SU-DHL-6 (cell line): ENCODE measurements around the gene NAP1L4.

Source experiments
- H2AFZ ChIP-seq: fragments of 200-600 bp; sonication (generic); 2 replicates; pipeline ENCODE4 v1.6.1; 2014; ENCODE audit warnings: low read depth, mild to moderate bottlenecking, moderate library complexity, mixed read lengths, antibody characterized with exemption, low read length; ENCODE audit not compliant: severe bottlenecking
- H3F3A ChIP-seq: fragments of 200-600 bp; shearing (Covaris generic); 2 replicates; pipeline ENCODE4 v1.6.0; 2016; ENCODE audit warnings: antibody characterized with exemption, mild to moderate bottlenecking; ENCODE audit not compliant: insufficient read depth
- H3K27ac ChIP-seq: fragments of 200-600 bp; sonication (generic); 2 replicates; pipeline ENCODE4 v1.5.1; 2016; ENCODE audit warnings: low read depth, mild to moderate bottlenecking, low read length, moderate library complexity, mixed read lengths
- H3K27me3 ChIP-seq: fragments of 200-600 bp; sonication (generic), shearing (Covaris generic); 2 replicates; pipeline ENCODE4 v1.6.0; 2014; ENCODE audit warnings: mild to moderate bottlenecking, low read length
- H3K36me3 ChIP-seq: fragments of 200-600 bp; sonication (generic); 2 replicates; pipeline ENCODE4 v1.6.1; 2014; ENCODE audit warnings: mild to moderate bottlenecking, low read length, mixed read lengths
- H3K4me2 ChIP-seq: fragments of 300-600, 200-600 bp; shearing (Covaris generic), sonication (generic); 2 replicates; pipeline ENCODE4 v1.6.0; 2014; ENCODE audit warnings: low read length, low read depth, mild to moderate bottlenecking; ENCODE audit not compliant: poor library complexity, severe bottlenecking
- H3K4me3 ChIP-seq: fragments of 200-600 bp; sonication (generic); 2 replicates; pipeline ENCODE4 v1.5.1; 2014; ENCODE audit warnings: antibody characterized with exemption, low read length, mild to moderate bottlenecking, mixed read lengths; ENCODE audit not compliant: insufficient read depth, poor library complexity, severe bottlenecking
- H3K79me2 ChIP-seq: fragments of 200-600 bp; sonication (generic); 2 replicates; pipeline ENCODE4 v1.6.1; 2014; ENCODE audit warnings: mild to moderate bottlenecking, low read length, moderate library complexity; ENCODE audit not compliant: insufficient read depth
- H3K9ac ChIP-seq: fragments of 200-600 bp; sonication (generic); 2 replicates; pipeline ENCODE4 v1.7.0; 2014; ENCODE audit warnings: mild to moderate bottlenecking, low read length
- H3K9me2 ChIP-seq: fragments of 200-600 bp; sonication (generic); replicated peaks from 2 replicates; pipeline ENCODE4 v1.6.1; 2014; ENCODE audit warnings: low read length; ENCODE audit not compliant: insufficient read depth
- H3K9me3 ChIP-seq: fragments of 200-600 bp; sonication (generic); 2 replicates; pipeline ENCODE4 v1.6.1; 2014; ENCODE audit warnings: low read length, mixed read lengths; ENCODE audit not compliant: insufficient read depth
- H4K20me1 ChIP-seq: fragments of 200-600 bp; sonication (generic); 2 replicates; pipeline ENCODE4 v1.6.1; 2014; ENCODE audit warnings: low read depth, mild to moderate bottlenecking, antibody characterized with exemption, low read length, moderate library complexity, mixed read lengths
- EZH2phosphoT487 ChIP-seq: fragments of 200-600 bp; sonication (generic), shearing (Covaris generic); conservative IDR thresholded peaks from 2 replicates; pipeline ENCODE4 v1.6.1; 2018; ENCODE audit warnings: mild to moderate bottlenecking, antibody characterized with exemption, low read length, moderate library complexity, mixed read lengths
- TF ChIP-seq, protein P1 (sequence below): fragments of 200-600 bp; sonication (generic); IDR thresholded peaks from one replicate; pipeline ENCODE4 v1.5.1; 2017; ENCODE audit warnings: antibody characterized with exemption, mild to moderate bottlenecking, low read length, moderate library complexity; ENCODE audit not compliant: insufficient read depth, poor library complexity, severe bottlenecking

NAP1L4 gene

DNA sequence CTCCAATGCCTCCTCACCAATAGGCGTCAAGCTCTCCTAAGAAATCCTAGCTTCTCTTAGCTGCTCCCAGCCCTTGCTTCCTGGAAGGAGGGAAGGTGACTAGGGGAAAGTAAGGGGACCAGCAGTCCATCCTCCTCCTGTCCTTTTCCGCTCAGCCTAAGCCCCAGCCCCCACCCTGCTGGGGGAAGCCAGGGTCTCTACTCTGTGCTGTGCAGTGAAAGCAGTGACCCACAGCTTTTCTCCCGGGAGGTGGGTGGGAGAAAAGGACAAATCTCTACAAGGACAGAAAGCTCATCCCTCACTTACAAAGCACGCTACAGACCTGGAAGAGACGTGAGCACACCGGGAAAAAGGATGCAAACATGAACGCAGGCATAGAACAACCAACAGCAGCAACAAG lies 32.0 kb downstream of the NAP1L4 start:
- no peak for TF ChIP-seq EZH2phosphoT487
- TF ChIP-seq, protein P1, sequence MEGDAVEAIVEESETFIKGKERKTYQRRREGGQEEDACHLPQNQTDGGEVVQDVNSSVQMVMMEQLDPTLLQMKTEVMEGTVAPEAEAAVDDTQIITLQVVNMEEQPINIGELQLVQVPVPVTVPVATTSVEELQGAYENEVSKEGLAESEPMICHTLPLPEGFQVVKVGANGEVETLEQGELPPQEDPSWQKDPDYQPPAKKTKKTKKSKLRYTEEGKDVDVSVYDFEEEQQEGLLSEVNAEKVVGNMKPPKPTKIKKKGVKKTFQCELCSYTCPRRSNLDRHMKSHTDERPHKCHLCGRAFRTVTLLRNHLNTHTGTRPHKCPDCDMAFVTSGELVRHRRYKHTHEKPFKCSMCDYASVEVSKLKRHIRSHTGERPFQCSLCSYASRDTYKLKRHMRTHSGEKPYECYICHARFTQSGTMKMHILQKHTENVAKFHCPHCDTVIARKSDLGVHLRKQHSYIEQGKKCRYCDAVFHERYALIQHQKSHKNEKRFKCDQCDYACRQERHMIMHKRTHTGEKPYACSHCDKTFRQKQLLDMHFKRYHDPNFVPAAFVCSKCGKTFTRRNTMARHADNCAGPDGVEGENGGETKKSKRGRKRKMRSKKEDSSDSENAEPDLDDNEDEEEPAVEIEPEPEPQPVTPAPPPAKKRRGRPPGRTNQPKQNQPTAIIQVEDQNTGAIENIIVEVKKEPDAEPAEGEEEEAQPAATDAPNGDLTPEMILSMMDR: no peak
- H4K20me1 ChIP-seq: peaks cover 8% of the 10 kb centered on the region; the same call in 1 of the 2 replicates
- no peak overlapping the region for H3K4me3 ChIP-seq
- no peaks in the 10 kb centered on the region for H3K27me3 ChIP-seq
- no peak overlapping the region for H2AFZ ChIP-seq
- H3K4me2 ChIP-seq: no peak overlapping the region
- H3K9ac ChIP-seq: no peak overlapping the region
- H3F3A ChIP-seq: no peaks in the 10 kb centered on the region
- H3K79me2 ChIP-seq: peaks cover 37% of the 10 kb centered on the region
- H3K36me3 ChIP-seq: peaks cover 63% of the 10 kb centered on the region
- H3K27ac ChIP-seq: no peak overlapping the region
- H3K9me2 ChIP-seq: no peaks in the 10 kb centered on the region
- H3K9me3 ChIP-seq: no peaks in the 10 kb centered on the region

DNA sequence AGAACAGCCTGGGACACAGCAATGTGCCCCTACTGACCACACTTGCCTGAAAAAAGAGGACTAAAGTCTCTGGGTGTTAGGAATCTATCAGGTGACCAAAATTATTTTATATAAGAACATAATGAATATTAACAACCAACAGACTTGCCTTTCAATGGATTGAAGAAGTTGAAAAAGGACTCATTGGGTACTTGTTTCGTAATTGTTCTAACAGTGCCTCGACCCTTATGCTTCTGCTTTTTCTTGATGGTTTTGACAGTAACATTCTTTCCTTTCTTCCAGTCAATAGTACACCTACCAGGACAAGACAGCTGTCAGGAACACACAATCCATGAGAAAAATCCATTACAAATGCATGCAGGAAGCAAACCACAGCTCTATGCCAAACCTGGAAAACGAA lies 33.9 kb downstream of the NAP1L4 start:
- no peak overlapping the region for H3K27ac ChIP-seq
- H3K79me2 ChIP-seq: peaks cover 30% of the 10 kb centered on the region
- TF ChIP-seq, protein P1: no peak
- TF ChIP-seq EZH2phosphoT487: no peak
- H3K4me3 ChIP-seq: no peak overlapping the region
- H3K9me2 ChIP-seq: no peaks in the 10 kb centered on the region
- peaks cover 8% of the 10 kb centered on the region; the same call in 1 of the 2 replicates for H4K20me1 ChIP-seq
- no peaks in the 10 kb centered on the region for H3F3A ChIP-seq
- no peaks in the 10 kb centered on the region for H3K9me3 ChIP-seq
- no peak overlapping the region for H3K4me2 ChIP-seq
- no peaks in the 10 kb centered on the region for H3K27me3 ChIP-seq
- peaks cover 61% of the 10 kb centered on the region for H3K36me3 ChIP-seq
- no peak overlapping the region for H3K9ac ChIP-seq
- no peak overlapping the region for H2AFZ ChIP-seq

DNA sequence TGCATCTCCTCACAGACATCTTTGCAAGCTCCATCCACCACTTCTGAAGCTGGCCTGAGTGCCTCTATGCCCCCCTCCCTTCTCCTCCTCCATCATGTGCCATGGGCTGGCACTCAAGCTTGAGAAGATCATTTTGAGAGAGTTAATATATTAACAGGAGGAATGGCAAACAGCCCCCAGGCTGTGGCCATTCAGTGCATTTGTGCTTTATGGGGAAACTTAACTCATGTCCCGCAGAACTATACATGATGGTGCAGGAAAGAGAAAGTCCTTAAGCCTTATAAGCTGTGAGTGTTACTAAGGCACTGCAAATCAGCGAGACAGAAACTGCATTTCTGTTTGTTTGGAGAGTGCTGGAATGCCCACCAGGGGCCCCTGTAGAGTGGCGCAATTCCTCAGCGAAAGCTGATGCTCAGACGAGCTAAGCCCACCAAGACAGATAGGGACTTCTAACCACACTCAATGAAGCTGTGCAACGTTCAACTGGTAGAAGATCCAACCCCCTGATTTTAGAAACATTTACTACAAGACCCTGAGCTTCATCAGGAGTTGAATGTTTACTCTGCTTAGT lies 36.1 kb downstream of the NAP1L4 start:
- peaks cover 8% of the 10 kb centered on the region; the same call in 1 of the 2 replicates for H4K20me1 ChIP-seq
- no peak for TF ChIP-seq EZH2phosphoT487
- TF ChIP-seq, protein P1: no peak
- H3K4me3 ChIP-seq: no peak overlapping the region

More for the DNA sequence above, 36.1 kb downstream of the NAP1L4 start:
- H3K4me2 ChIP-seq: no peak overlapping the region
- no peaks in the 10 kb centered on the region for H3K27me3 ChIP-seq
- H2AFZ ChIP-seq: no peak overlapping the region
- H3K36me3 ChIP-seq: peaks cover 72% of the 10 kb centered on the region
- H3K27ac ChIP-seq: no peak overlapping the region
- H3F3A ChIP-seq: no peaks in the 10 kb centered on the region
- H3K9me3 ChIP-seq: no peaks in the 10 kb centered on the region
- peaks cover 16% of the 10 kb centered on the region for H3K79me2 ChIP-seq
- H3K9ac ChIP-seq: no peak overlapping the region
- H3K9me2 ChIP-seq: no peaks in the 10 kb centered on the region
